Fibroblast of villous mesenchyme (primary cell): ENCODE data around the gene RHOBTB3. TPM values are rescaled to one million over a fixed set of nuclear protein-coding genes. Genes with fewer than 3 reads are reported as not detected.

Experiments used
- DNase-seq: peaks from one replicate; pipeline ENCODE4 v3.0.0-alpha.2; 2010; ENCODE audit warnings: low read depth
- H3K4me3 ChIP-seq: 2 replicates; pipeline ENCODE4 v1.5.1; 2011; ENCODE audit warnings: low read depth, mild to moderate bottlenecking, low read length
- total RNA-seq: library from RNA; depleted of rRNA; stranded (reverse); fragments of >200 nt; gene quantifications from 2 replicates; pipeline ENCODE4 v1.2.3, GENCODE V29; 2012
- TF ChIP-seq, protein P1 (sequence below): IDR thresholded peaks from 2 replicates; pipeline ENCODE4 v1.5.1; 2012; ENCODE audit warnings: low read depth, mild to moderate bottlenecking, low read length; ENCODE audit not compliant: insufficient read depth

The RHOBTB3 gene
- total RNA-seq, 1 donor, result 720 TPM

- DNase-seq, result peak; percentile 86
- TF ChIP-seq, protein P1, sequence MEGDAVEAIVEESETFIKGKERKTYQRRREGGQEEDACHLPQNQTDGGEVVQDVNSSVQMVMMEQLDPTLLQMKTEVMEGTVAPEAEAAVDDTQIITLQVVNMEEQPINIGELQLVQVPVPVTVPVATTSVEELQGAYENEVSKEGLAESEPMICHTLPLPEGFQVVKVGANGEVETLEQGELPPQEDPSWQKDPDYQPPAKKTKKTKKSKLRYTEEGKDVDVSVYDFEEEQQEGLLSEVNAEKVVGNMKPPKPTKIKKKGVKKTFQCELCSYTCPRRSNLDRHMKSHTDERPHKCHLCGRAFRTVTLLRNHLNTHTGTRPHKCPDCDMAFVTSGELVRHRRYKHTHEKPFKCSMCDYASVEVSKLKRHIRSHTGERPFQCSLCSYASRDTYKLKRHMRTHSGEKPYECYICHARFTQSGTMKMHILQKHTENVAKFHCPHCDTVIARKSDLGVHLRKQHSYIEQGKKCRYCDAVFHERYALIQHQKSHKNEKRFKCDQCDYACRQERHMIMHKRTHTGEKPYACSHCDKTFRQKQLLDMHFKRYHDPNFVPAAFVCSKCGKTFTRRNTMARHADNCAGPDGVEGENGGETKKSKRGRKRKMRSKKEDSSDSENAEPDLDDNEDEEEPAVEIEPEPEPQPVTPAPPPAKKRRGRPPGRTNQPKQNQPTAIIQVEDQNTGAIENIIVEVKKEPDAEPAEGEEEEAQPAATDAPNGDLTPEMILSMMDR, result no peak
- H3K4me3 ChIP-seq, result no peak overlapping the region
Measured at GRCh38 chr5:95723632-95724369, 7.3 kb upstream of the RHOBTB3 start.

GRCh38 chr5:95725071-95725820 lies 5.9 kb upstream of the RHOBTB3 start:
- peak; percentile 64 for DNase-seq
- TF ChIP-seq, protein P1, result no peak
- H3K4me3 ChIP-seq, result no peak overlapping the region

DNA sequence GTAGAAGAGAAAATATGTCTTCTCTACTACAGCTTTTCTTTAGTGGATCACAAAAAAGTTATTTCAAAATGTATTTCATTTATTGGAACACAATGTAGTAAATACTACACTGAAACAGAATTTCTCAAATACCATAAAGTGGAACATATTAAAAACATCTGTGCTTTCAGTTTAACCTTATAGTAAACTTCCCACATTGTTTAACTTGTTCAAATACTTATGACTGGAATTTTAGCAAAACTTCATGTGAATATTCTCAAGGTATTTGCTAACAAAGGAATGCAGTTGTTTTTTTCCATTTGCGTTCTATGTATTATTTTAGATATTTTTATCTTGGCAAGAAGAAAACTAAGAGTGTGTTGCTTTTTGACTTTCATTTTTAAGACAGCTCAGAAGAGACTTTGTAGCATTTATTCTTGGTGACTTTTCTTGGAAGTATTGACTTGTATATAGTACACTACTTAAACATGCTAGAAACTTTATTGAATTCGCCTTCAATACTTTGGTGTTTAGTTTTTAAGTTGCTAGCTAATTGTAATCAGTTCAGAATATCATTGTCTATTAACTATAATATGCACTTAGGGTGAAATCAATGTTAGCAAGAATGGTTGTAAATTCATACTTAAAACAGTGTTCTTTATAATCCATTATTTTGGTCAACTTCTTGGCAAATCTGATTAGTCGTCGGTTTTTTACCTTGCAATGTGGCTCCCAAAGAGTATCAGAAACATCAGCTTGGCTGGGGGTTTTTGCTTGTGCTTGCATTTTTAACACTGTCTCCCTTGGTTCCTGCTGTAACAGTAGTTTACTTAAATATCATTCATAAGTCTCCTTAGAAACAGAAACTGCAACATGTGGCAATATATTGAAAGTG lies 5.0 kb upstream of the RHOBTB3 start:
- TF ChIP-seq, protein P1, result no peak
- peak overlapping the region; percentile 6 for H3K4me3 ChIP-seq
- peak; percentile 76 for DNase-seq

DNA sequence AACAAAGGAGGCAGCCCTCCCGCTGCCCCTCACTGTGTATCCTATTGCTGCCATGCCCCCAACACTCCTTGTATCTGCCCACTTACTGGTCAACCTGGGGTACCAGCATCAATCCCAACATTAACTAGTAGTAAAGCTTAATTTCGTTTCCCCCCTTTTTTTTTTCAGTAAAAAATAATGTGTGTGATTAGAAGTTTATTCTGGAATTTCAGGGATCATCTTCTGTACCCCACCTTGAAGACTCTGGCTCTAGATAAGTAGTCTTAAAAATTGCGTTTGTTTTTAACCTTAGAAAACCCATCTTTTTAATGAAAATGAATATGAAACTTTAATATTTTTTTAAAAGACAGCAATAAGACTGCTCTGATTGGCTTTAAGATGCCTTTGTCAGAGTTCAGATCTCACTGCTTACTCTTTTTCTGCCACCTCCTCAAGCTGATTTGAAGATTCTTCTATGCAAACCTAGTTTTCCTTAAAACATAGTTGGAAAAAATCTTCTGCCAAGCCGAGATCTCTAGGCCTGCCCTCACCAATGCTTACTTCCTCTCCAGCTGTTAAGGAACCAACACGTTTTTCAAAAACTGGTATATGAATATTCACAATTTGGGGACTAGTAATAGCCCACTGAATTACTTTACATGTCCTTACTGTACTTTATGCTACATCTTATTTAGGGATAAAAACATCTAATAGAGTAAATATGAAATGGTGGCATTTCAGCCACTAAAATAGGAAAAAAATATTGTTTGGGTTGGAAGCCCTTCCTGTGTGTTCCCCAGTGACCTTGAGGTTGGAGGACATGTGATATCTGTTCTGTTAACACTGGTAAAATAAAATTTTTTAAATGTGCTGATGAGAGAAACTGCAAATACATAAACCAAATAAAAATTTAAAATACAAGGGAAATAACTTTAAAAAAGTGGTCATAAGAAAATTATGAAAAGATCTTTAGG lies 4.0 kb upstream of the RHOBTB3 start:
- TF ChIP-seq, protein P1, result no peak
- DNase-seq, result no peak
- peak overlapping the region; percentile 6 for H3K4me3 ChIP-seq

DNA sequence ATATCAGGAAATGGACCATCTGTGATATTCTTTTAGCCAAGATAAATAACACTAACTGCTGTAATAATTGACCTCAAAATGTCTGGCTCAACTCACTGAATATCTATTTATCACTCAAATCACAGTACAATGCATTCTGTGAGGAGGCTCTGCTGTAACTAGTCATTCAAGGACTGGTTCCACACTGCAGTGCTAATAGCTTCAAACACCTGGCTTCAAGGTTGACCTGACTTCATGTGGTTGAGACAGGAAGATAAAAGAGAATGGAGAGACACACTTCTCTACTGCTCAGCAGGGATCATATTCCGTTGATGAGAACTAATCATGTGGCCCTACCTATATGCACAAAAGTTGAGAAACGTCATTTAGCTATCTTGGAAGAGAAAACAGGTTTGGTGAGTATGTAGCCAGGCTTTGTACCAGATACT lies 3.4 kb upstream of the RHOBTB3 start:
- H3K4me3 ChIP-seq, result no peak overlapping the region
- no peak for DNase-seq
- TF ChIP-seq, protein P1, result no peak
